HL-60 (cell line): ENCODE results near the gene NHERF2.

Experiments used
- GABPA ChIP-seq: IDR thresholded peaks from 2 replicates; pipeline ENCODE4 v1.6.1; 2012; ENCODE audit warnings: low read depth
- POLR2AphosphoS5 ChIP-seq: IDR thresholded peaks from 2 replicates; pipeline ENCODE4 v1.6.1; 2012; ENCODE audit warnings: low read depth
- TF ChIP-seq, protein P1 (sequence below): IDR thresholded peaks from one replicate; pipeline ENCODE4 v1.5.1; 2011; ENCODE audit warnings: low read length, control low read depth, inconsistent platforms; ENCODE audit not compliant: insufficient read depth
- TF ChIP-seq, protein P2 (sequence below): IDR thresholded peaks from 2 replicates; pipeline ENCODE4 v1.6.1; 2012; ENCODE audit warnings: low read depth; ENCODE audit not compliant: insufficient replicate concordance

DNA sequence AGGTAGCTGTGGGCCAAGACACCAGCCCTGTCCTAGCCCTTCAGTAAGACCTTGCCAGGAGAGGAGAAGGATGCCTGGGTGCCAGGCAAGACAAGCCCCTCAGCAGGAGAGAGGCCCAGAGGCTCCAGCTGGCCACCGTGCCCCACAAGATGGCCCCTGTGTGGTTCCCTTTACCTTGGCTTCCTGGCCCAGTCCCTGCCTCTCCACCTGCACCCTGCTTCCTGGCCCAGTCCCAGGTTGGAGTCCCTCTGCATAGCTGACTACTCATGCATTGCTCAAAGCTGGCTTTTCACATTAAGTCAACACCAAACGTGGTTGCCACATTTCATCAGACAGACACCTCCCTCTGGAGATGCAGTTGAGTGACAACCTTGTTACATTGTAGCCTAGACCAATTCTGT, 33.0 kb upstream of the NHERF2 start:
- TF ChIP-seq, protein P1, sequence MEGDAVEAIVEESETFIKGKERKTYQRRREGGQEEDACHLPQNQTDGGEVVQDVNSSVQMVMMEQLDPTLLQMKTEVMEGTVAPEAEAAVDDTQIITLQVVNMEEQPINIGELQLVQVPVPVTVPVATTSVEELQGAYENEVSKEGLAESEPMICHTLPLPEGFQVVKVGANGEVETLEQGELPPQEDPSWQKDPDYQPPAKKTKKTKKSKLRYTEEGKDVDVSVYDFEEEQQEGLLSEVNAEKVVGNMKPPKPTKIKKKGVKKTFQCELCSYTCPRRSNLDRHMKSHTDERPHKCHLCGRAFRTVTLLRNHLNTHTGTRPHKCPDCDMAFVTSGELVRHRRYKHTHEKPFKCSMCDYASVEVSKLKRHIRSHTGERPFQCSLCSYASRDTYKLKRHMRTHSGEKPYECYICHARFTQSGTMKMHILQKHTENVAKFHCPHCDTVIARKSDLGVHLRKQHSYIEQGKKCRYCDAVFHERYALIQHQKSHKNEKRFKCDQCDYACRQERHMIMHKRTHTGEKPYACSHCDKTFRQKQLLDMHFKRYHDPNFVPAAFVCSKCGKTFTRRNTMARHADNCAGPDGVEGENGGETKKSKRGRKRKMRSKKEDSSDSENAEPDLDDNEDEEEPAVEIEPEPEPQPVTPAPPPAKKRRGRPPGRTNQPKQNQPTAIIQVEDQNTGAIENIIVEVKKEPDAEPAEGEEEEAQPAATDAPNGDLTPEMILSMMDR = no peak
- TF ChIP-seq POLR2AphosphoS5 (no peak), GABPA (no peak)
- TF ChIP-seq, protein P2, sequence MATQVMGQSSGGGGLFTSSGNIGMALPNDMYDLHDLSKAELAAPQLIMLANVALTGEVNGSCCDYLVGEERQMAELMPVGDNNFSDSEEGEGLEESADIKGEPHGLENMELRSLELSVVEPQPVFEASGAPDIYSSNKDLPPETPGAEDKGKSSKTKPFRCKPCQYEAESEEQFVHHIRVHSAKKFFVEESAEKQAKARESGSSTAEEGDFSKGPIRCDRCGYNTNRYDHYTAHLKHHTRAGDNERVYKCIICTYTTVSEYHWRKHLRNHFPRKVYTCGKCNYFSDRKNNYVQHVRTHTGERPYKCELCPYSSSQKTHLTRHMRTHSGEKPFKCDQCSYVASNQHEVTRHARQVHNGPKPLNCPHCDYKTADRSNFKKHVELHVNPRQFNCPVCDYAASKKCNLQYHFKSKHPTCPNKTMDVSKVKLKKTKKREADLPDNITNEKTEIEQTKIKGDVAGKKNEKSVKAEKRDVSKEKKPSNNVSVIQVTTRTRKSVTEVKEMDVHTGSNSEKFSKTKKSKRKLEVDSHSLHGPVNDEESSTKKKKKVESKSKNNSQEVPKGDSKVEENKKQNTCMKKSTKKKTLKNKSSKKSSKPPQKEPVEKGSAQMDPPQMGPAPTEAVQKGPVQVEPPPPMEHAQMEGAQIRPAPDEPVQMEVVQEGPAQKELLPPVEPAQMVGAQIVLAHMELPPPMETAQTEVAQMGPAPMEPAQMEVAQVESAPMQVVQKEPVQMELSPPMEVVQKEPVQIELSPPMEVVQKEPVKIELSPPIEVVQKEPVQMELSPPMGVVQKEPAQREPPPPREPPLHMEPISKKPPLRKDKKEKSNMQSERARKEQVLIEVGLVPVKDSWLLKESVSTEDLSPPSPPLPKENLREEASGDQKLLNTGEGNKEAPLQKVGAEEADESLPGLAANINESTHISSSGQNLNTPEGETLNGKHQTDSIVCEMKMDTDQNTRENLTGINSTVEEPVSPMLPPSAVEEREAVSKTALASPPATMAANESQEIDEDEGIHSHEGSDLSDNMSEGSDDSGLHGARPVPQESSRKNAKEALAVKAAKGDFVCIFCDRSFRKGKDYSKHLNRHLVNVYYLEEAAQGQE = no peak
